HL-60 (cell line): ENCODE data around the gene HSPA12B.

Source experiments
- CTCF ChIP-seq: IDR thresholded peaks from one replicate; pipeline ENCODE4 v1.5.1; 2011; ENCODE audit warnings: low read length, control low read depth, inconsistent platforms; ENCODE audit not compliant: insufficient read depth
- REST ChIP-seq: IDR thresholded peaks from 2 replicates; pipeline ENCODE4 v1.6.1; 2012; ENCODE audit warnings: low read depth; ENCODE audit not compliant: insufficient replicate concordance

- TF ChIP-seq CTCF (no peak), REST (no peak)
These were observed 39.7 kb upstream of the HSPA12B start for GRCh38 chr20:3692706-3693294.
